GM18499 (cell line): ENCODE measurements around the gene ARNT2.

Experiments
- ATAC-seq: cut with Tn5 transposase; IDR thresholded peaks from one replicate; pipeline ENCODE4 v1.9.1; 2021; ENCODE audit warnings: moderate number of reproducible peaks; ENCODE audit not compliant: insufficient read depth, unreplicated experiment

ARNT2 gene

DNA sequence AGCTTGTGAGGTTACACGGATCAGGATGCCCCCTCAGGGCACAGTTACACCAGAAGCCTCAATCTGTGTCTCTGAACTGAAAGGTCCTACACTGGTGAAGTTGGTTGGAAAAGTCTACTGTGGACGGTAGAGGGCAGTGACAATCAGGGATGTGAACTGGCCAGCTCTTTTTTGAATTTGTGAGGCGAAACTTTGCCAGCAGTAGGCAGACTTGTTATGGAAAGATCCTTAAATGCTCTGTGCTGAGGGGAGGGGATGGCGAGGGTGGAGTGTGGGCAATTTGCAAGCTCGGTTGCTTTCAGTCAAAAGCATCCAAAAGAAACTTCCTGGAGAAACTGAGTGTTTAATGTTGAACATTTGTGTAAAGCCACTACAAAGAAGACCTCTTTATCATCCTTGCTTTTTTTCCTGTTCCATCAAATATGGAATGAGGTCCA is 163.6 kb downstream of the ARNT2 start:
- ATAC-seq, result no peak

DNA sequence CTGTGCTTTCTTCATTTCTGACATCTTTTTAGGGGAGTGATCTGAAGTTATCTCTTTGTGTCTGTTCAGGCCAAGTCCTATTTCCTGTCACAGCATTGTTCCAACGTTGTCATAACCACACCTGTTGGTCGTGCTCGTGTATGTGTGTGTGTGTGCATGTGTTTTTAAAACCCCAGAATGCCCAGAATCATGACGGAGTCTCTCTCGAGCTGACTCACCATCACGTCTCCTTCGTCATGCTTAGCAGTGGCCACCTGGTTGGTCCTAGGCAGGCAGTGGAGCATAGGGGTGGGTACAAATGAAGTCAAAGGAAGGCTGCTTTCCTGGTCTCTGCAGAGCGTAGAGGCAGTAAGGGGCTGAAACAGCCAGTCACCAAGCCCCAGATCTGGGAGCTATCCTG is 164.1 kb downstream of the ARNT2 start:
- ATAC-seq, result no peak

DNA sequence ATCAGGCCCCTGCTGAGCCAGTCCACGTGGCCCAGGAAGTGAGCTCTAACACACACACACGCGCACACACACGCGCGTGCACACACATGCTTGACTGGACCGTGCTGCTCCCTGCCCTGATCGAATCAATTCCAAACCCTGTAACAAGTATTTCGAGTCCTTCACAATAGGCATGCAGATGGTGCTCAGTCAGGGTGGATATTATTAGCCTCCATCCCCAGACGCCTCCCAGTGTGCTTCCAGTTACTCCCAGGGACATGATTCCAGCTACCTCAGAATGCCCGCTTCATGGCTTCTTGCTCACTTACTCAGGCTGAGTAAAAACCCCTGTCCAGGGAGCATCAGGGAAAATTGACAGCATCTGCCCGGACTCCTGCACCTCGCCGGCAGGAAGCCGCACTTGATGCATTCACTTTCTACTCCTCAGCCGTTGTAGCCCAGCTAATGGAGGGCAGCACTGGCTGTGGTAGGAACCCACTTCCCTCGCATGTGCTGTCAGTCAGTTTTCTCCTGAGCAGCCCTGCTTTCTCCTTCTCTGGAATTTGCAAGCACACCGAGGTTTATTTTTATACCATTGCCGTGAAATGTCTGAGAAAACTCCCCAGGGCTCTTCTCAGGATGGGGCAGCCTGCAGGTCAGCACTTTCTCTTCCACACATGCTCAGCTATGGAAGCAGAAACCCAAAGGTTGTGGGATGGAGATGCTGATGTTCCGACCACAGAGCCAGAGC is 164.9 kb downstream of the ARNT2 start:
- ATAC-seq, result no peak

DNA sequence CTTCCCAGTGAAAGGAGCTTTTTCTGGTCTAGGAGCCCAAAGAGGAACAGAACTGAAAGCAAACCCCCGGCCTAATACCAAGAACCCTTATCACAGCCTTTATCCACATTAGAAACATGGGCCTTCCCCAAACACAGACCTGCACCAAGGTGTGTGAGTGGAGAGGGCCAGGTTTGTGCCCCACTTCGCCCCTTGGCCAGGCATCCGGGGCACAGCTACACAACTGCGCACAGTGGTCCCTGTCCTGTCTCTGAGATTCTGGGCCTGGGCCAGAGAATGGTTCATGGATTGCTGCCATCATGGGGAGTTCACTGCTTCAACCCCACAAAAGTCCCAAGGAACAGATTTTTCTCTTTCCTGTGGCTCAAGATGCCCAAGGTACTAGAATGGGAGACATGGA is 165.5 kb downstream of the ARNT2 start:
- ATAC-seq, result no peak

DNA sequence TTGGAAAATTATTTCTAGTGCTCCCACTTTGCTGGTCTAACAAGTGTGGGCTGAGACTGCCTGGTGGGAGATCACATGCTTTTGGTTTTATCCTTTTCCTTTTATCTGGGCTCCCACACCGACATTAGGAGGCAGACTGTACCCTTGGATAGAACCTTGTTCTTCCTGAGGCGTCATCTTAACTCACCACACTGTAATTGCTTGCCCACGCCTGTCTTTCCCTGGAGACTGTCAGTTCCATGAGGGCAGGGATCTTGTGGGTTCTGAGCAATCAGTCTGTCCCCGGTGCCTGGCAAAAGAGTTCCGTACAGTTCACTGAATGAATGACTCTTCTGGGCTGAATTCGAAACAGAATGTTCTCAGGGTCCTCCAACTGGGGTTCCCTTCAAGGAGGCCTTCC is 166.4 kb downstream of the ARNT2 start:
- ATAC-seq, result no peak

DNA sequence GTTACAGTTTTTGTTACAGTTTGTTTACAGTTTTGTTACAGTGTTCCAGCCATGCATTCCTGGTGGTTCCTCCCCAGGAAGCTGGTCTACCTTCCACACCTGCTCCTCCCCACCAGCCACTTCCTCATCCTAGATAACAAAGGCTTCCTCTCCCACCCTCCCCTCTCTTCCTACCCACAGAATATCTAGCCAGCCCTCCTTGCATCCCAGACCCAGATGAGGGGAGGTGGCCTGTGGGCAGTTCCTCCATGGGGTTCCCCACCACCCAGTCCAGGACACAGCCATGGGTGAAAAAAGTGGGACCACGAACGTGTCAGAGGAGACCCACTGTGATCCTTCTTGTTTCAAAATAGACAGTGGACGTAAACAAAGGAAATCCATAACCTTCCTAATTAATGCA is 168.2 kb downstream of the ARNT2 start:
- no peak for ATAC-seq

DNA sequence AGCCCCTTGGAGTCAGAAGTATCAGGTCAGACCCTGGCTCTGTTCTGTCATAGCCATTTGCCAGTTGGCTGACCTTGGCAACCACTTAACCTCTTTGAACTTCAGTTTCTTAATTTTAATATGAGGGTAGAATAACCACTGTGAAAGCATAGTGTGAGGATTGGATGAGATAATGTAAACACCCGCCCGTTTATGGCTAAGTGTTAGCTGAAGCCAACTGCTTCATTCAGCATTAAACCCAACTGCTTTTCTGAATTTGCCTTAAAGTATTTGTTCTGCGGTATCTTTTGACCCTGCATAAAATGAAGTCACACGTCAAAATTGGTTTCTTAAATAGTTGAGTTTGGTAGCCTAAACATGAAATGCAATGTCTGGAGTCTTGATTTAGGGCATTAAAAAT is 169.4 kb downstream of the ARNT2 start:
- ATAC-seq, result no peak

DNA sequence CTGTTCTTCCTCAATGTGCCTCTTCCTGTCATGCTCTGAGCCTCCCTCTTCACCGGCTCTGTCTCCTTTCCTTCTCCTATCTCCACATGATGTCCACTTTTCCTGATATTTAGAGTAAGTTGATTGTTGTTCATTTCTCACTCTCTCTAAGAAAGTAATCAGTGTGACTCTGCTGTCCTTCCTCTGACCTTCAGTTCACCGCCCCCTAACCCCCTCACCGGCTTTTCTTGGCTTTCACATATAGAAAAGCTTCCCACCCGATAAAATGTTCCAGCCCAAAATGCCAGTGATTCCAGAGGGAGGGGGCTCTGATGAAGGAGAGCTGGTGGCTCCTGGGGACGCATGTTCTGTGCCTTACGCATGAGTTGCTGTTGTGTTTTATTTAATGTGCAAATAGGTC is 170.4 kb downstream of the ARNT2 start:
- no peak for ATAC-seq

DNA sequence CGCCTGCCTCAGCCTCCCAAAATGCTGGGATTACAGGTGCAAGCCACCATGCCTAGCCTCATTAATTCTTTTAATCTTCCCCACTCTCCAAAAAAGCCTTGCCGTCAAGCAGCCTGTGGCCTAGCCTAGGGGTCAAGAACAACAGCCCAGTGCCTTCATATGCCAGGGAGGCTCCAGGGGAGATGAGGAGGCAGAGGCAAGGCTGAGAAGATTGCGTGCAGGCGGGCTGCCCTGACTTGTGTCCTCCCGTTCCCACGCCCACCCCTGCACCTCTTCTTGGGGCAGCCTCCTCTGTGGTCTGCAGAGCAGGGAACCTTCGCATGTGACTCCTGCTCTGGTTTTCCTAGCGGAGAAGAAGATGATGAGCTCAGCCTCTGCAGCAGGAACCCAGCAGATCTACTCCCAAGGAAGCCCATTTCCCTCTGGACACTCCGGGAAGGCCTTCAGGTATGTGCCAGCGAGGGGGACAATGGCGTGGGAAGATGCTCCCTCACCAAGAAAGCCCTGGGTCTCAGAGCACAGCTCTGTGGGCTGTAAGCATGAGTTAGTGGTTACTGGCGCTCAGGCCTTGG is 172.4 kb downstream of the ARNT2 start:
- no peak for ATAC-seq

DNA sequence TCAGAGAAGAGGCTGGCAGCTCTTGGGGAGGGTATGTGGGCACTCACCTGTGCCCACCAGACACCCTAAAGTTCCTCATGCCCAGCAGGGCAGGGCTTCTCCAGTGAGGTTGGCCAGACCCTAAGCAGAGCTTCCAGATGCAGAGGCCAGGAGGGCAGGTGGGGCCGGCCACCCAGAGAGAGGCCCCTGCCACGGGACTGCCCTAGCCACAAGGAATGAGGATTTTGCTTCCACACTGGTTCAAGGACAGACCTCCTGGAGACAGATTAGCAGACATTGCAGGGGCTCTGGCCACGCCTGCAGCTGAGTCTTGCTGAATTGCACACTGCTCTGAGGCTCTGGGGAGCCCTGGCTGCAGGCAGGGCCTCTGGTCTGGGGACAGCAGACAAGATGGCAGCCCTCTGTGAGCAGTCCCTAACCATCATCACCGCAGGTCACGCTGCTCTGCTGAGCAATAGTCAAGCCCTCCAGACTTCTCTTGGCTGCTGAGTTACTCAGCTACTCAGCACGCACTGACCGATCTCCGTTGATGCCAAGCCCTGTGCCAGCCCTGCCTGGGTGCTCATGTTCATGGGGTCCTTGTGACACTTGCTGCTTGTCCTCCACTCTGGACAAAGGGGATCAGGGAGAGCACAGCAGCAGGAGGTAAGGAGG is 173.5 kb downstream of the ARNT2 start:
- ATAC-seq, result no peak

DNA sequence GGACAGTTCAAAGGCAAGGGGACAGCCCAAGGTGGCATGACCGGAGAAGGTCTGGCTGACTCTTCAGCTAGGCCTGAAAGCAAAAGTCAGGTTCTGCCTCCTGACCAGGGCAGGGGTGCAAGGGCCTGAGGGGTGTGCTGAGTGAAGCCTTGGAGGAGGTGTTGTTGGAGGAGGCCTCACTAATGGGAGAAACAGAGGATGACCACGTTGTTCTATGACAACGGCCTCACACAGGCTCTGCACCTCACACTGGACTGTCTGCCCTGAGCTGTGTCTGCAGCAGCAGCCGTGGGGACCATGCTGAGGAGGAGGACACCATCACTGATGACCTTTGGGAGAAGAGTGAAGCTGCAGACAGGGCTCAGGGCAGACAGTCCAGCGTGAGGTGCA is 174.0 kb downstream of the ARNT2 start:
- ATAC-seq, result no peak

DNA sequence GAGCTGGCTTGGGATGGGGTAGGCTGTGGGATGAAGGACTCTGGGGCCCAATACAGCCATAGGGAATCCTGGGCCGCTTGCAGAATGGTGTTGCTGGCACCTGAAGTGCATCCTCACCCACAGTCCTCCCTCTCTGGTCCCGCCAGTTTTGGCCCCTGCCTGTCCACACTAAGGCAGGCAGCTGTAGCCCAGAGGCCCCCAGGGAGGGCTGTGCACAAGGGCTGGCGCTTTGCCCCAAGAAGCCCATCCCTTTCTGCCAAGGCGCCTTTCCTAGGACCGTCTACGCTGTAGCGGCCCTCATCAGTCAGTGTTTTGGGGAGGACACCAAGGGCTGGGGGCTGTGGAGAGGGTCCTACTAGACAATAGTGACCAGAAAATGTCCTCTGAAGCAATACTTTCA is 174.7 kb downstream of the ARNT2 start:
- no peak for ATAC-seq

DNA sequence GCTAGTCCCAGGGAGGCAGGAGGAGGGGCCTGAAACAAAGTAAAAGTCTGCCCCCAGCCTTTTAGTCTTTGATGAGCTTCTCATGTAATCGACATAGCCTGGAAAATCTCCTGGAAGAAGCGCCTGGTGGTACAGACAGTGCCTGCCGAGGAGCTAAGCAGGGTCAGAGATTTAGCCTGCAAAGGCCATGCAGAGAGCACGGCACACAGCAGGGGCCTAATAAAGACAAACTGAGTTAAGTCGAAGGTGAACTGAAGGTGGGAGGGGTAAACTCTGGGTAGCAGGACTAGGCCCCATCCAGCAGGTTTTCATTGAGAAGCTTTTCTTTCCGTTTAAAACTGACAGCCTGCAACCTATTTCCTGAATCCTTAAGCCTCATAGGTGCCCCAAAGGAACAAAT is 175.4 kb downstream of the ARNT2 start:
- no peak for ATAC-seq

DNA sequence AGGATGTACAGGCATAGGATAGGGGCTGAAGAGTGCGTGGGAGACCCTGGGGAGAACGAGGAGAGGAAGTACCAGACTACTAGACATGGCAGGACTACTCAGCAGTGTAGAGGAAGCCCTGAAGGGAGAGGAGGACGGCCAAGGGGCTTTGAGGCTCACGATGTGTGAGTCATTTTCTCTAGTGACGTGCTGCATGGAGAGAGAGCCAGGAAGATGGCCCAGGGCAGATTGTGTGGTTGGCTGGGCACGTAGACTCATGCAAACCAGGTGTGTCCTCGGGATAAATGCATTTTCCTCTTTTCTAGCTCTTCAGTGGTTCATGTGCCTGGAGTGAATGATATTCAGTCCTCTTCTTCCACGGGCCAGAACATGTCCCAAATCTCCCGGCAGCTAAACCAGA is 175.9 kb downstream of the ARNT2 start:
- no peak for ATAC-seq

DNA sequence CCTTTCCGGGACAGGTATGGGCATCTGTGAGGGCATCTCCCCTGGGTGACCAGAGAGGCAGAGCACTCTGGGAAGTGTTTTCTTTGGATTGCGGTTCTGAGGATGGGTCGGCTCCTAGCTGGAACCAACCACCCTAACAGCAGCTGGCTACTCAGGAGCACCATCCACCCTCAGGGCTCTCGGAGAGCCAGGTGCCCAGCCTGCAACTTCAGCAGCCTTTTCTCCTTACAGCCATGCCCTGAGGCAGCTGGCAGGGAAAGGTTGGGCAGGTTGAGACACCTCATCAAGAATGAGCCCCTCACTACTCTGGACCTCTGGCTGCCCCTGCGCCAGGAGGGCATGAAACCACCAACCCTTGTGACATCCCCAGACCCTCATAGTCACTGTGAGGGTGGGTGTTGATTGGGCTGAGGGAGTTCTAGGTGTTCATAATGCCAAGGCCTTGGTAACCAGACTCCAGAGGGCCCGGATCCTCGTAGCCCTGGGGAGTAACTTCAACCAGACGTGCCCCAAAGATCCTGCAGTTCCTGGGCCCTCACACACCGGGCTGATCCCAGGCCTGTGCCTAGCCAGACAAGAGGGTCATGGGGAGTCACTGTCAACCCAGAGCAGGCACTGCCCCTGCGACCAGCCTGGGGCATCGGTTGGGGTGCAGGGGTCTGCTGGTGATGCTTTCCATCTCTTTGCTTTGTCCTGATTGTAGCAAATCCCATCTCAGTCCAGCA is 176.5 kb downstream of the ARNT2 start:
- ATAC-seq, result no peak

DNA sequence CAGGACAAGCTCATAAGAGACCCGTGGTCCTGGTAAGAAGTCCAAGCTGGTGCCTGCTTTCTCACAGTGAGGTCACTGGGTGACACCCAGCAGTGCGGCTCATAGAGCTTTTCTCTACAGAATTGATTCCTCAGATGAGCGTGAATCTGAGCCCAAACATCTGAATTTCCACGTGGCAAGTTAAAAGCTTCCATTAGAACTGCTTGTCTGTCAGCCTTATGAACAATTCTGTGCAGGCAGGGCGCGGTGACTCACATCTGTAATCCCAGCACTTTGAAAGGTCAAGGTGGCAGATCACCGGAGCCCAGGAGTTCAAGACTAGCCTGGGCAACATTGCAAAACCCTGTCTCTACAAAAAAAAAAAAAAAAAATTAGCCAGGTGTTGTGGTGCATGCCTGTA is 177.8 kb downstream of the ARNT2 start:
- no peak for ATAC-seq

DNA sequence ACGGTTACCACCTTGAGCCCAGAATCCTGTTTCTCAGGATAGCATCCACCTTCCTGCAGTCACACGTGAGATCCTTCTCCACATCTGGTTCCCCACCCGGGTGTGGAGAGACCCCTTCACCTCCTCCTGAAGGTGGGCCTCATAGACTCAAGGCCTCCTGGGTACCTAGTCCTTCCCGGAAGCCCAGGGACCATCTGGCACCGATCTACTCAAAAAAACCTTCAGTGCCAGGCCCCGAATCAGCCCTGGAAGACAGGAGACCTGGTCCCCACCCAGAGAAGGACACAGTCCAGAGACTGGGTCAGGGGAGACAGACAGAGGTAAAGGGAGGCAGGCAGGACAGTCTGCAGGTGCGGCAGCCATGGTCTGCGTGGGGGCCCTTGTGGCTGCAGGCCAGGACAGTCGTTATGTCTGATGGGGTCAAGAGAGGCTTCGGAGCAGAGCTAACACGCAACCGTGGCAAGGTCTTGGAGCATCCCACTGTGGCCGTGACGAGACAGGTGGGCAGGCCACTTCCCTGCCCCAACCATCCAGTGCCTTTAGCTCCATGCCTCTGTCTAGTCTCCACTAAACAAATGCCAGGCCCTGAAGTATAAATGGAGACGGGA is 178.7 kb downstream of the ARNT2 start:
- ATAC-seq, result no peak

DNA sequence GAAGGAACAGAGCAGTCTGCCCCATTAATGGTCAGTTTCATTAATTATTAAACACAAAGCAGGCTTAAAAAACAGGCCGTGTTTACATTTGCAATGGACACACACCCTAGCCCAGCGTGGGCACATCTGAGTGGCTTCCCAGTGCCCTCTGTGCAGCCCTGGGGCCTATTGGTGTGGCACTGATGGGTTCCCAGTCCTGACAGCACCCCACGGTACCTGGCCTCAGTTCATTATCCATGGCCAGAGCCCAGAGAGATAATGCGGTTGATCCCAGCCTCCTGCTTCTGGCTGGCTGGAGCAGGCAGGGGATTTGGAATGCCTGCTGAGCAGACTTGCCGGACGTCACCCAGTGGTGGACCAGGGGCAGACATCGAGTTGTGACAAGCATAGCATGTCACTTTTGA is 180.4 kb downstream of the ARNT2 start:
- no peak for ATAC-seq

DNA sequence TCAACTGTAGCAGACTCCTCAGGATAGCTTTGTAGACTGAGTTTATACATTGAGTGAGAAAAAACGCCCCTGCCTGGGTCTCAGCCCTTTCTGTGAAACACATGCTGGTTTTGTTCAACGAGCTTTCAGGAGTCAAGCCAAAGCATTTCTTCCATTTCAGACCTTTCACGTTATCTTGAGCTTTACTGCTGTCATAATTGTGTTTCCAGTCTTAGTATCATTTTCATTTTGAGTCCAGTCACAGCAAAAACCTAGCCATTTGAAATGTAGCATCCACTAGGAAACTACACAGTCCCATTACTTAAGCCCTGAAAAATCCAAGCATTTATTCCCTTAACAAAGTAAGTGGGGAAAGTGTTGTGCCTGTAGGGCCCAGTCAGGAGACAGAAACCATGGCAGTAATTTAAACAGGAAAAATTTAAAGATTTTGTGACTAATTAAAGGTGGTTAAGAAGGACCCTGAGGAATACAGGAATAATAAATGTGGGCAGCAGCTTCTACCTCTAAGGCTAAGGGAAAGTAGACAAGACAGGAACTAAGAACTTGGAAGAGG is 180.9 kb downstream of the ARNT2 start:
- no peak for ATAC-seq

DNA sequence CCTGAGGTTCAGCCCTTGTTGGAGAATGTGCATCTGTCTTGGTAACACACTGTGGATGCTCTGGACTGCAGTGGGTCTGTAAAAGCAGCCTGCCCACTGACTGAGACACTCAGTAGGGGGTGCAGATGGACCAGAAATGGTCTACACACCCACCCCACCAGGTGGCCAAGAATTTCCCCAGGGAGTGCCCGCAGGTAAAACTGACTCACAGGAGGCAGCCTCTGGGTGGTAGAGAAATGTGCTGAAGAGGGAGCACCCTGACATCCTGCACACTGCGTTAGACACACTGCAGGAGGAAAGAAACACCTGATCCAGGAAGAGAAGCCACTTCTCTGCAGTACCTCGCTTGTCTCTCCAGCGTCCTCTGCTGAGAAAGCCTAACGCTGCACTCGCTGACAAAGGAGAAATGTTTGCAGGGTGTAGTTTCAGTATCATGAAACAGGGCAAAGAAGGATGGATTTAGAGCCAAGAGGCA is 181.4 kb downstream of the ARNT2 start:
- ATAC-seq, result no peak
